ENCODE measurements around the gene GNA15.

DNA sequence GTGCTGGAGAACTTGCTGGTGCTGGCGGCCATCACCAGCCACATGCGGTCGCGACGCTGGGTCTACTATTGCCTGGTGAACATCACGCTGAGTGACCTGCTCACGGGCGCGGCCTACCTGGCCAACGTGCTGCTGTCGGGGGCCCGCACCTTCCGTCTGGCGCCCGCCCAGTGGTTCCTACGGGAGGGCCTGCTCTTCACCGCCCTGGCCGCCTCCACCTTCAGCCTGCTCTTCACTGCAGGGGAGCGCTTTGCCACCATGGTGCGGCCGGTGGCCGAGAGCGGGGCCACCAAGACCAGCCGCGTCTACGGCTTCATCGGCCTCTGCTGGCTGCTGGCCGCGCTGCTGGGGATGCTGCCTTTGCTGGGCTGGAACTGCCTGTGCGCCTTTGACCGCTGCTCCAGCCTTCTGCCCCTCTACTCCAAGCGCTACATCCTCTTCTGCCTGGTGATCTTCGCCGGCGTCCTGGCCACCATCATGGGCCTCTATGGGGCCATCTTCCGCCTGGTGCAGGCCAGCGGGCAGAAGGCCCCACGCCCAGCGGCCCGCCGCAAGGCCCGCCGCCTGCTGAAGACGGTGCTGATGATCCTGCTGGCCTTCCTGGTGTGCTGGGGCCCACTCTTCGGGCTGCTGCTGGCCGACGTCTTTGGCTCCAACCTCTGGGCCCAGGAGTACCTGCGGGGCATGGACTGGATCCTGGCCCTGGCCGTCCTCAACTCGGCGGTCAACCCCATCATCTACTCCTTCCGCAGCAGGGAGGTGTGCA lies 43.3 kb downstream of the GNA15 start:
- TF ChIP-seq, protein P1, sequence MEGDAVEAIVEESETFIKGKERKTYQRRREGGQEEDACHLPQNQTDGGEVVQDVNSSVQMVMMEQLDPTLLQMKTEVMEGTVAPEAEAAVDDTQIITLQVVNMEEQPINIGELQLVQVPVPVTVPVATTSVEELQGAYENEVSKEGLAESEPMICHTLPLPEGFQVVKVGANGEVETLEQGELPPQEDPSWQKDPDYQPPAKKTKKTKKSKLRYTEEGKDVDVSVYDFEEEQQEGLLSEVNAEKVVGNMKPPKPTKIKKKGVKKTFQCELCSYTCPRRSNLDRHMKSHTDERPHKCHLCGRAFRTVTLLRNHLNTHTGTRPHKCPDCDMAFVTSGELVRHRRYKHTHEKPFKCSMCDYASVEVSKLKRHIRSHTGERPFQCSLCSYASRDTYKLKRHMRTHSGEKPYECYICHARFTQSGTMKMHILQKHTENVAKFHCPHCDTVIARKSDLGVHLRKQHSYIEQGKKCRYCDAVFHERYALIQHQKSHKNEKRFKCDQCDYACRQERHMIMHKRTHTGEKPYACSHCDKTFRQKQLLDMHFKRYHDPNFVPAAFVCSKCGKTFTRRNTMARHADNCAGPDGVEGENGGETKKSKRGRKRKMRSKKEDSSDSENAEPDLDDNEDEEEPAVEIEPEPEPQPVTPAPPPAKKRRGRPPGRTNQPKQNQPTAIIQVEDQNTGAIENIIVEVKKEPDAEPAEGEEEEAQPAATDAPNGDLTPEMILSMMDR (IDR thresholded peaks at IDR 0.05), result no peak
- no peak for TF ChIP-seq POLR2A (IDR thresholded peaks at IDR 0.05)

Data from sigmoid colon (tissue), 3 donors.